NCI-H128 (cell line): ENCODE measurements around the gene MZT2A.
A peak's percentile ranks its signal among the peaks of the same experiment; 100 is the strongest.
"Not testable (repeated sequence)": the region's sequence is repeated elsewhere in the genome, so short reads cannot be mapped to it uniquely, and the experiment has no call there.

Source experiments
- DNase-seq: peaks from one replicate; lab custom pipeline; 2025; ENCODE audit not compliant: unreplicated experiment; lab: John Stamatoyannopoulos, UW

Gene MZT2A

DNA sequence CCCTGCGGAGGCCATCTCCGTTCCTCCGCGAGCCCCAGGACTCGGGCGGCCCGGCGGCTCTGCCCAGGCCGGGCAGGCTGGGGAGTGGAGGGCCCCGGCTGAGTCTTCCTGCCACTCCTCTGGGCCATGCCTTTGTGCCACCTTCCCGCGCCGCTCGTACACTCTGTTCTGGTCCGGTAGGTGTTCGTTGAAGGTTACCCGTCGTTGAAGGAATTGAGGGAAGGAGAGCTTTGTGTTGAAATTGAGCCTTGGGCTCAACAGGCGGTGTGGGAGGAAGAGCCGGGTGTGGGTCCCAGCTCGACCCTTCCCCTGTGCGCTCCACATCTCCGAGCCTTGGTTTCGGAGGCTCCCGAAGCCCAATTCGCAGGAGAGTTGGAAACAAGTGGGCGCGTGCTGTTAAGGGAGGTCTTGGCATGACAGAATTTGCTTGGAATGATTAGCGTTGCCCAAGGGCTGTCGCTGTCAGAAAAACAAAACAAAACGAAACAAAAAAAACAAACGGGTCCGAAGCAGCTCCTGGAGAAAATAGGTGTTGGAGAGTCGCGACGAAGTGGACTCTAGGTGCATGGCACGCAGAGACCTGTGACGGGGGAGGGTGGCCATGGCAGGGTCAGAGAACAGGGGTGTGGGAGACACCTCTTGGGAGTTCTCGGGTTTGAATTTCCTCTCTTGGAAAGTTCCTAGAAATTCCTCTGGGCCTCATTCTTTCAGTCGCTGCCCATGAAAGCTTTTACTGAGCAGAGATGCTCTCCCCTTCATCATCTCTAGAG, 1.2 kb upstream of the MZT2A start:
- no peak for DNase-seq

DNA sequence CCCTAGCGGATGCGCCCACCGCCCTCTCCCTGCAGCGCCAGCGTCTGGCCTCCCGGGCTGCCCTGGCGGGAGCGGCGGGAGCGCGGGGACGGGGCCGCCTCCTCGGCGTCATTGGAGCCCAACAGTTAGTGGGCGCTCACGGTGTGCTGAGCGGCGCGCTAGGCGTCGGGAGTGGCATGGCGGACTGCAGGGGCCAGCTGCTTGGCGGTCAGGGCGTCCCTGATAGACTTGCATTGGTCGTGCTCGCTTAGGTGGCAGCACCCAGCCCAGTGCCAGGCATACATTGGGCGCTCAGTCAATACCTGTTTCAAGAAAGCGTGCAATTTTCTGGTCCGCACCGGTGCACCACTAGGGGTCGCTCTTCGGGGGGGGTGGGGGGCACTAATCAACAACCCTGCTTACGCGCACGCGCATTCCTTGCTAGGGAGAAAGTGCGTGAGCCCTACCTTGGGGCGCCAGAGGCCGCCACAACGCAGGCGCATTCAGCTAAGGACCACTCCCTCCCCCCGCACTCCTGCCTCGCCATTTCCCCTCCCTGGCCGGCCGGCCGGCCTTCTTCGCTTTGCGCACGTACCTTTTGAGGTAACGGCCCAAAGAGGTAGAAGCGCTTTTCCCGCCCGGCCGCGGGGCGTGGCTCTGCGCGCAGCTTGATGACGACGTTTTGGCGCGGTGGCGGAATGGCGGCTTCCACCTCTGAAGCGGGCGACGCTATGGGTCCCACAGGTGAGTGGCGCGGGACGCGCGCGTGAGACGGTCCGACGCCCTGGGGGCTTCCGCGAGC, 411 bp upstream of the MZT2A start:
- DNase-seq: peak; percentile 59

DNA sequence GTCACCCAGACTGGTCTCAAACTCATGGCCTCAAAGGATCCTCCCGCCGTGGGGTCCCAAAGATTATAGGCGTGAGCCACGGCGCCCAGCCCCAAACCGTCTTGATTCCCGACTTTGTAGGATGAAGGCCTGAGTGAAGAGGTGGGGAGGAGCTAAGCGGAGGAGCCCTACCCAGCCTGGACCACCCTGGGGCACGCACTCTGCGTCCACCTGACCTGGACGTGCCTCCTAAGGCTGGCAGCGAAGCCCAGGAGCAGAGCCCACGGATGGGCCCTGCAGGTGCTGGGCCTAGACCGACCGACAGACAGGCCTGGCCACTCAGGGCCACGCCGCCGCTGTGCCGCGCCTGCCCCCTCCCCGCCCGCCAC, 744 bp downstream of the MZT2A start:
- DNase-seq: not testable (repeated sequence)

DNA sequence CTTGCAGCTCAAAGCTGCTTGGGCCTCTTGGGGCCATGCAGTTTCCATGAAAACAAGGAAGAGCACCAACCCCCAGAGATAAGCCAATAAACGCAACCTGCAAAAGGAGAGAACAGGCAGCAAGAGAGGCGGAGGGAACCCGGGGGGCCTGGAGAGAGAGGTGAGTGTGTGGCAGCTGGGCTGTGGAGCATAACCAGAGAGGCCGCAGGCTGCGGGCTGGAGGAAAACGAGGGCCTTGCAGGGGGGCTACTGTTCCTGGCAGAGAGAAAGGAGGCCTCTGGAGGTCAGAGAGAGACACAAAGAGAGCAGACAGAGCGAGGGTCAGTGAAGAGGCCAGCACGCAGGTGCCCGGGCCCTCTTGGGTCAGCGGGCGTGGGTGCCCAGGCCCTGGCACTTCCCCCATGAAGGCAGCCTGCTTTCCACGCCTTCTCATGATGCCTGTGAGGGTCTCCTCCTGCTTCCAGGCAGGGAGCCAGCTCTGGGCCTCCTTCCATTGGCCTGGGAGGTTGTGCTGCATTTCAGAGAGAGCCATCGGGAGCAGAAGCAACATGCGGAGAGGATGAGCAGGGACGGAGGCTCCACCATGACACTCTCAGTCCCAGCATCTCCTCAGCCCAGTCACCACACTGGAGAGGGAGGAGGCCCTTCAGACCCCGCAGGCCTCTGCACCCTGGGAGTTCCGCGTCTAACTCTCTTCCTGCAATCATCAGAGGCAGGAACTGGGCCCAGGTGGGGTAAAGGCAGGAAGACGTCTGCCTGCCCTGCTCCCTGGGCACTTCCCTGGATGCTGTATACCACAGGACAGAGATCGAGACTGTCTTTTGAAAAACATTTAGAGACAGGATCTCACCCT, 1.4 kb downstream of the MZT2A start:
- DNase-seq: not testable (repeated sequence)

DNA sequence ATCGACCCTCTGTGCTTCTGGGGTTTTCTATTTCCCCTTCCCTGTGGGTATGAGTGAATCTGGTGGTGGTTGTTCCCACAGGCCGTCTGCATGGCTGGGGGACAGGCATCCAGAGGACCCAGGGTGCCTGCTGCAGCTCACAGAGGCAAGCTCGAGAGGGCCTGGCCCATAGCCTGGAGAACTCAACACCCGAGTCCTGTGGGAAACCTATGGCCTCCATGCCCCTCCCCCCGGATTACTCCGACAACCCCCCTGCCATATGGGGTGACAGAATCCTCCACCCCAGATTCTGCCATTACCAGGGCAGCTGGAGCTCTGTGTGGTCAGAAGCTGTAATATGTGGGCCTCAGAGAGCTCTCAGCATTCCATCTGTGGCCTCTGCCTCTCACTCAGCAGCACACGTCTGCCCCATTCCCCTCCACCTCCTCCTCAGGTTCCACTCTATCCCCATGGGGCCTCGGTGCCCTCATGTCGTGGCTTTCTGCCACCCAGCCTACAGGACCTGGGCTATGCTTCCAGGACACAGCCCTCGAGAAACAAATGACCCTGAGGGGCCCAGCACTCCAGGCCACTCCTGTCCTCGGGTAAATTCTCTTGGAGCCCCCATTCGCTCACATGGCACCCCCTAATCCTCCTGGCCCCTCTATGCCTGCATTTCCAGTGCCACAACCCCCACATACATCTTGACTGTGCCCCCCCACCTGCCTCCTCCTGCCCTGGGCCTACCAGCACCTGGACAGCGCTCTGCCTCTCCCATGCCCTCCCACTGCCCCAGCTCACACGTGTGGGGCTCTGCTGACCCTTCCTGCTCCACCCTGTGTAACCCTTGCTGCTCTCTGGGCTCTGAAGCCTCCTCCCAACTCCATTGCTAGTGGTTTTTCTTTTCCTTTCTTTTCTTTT, 3.6 kb downstream of the MZT2A start:
- DNase-seq: no peak

DNA sequence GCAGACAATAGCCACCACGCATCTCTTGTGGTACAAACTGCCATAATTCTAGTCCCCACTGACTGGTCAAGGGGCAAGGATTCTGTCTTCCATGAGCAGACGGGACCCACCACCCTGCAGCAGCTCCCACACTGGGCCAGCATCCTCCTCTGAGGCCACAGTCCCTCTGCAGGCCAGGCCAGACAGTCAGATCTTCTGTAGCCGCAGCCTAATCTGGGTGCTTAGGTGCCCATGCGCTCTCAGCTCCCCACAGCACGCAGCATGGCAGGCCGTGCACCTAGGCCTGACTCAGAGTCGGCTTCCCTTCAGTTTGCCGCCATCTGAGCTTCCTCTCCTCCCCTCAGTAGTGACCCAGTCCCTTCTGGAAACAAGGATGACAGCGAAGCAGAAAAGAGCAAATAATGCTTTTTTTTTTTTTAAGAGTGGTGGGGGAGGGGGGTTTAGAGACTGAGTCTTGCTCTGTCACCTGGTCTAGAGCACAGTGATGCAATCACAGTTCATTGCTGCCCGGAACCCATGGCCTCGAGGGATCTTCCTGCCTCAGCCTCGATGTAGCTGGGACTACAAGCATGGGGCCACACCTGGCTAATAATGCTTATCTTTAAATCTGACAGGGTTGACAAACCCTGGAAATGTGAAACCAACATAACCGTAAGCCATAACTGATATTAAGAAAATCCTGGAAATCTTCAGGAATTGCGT, 5.8 kb downstream of the MZT2A start:
- DNase-seq: not testable (repeated sequence)

DNA sequence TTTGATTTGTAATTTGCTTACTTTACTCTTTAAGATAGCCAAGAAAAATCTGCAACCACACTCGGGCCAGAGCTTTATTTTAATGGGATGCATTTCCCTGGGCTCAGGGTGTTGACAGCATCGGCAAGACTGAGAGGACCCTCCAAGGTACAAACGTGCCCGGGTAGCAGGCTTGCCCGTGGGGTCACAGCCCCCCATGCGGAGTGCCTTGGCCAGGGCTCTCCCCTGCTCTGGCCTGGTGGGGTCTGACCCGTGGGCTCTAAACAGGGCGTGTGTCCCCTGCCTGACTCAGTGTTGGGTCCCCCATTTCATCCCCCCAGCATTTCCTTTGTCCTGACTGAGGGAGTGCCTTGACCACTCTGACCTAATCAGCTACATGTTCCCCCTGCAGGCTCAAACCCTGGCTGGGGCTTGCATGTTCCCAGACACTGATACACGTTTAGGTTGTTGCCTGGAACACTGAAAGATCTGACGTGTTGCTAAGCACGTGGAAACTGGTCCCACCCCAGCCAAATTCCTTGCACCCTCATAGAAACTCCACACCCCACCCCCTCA, 7.2 kb downstream of the MZT2A start:
- not testable (repeated sequence) for DNase-seq

DNA sequence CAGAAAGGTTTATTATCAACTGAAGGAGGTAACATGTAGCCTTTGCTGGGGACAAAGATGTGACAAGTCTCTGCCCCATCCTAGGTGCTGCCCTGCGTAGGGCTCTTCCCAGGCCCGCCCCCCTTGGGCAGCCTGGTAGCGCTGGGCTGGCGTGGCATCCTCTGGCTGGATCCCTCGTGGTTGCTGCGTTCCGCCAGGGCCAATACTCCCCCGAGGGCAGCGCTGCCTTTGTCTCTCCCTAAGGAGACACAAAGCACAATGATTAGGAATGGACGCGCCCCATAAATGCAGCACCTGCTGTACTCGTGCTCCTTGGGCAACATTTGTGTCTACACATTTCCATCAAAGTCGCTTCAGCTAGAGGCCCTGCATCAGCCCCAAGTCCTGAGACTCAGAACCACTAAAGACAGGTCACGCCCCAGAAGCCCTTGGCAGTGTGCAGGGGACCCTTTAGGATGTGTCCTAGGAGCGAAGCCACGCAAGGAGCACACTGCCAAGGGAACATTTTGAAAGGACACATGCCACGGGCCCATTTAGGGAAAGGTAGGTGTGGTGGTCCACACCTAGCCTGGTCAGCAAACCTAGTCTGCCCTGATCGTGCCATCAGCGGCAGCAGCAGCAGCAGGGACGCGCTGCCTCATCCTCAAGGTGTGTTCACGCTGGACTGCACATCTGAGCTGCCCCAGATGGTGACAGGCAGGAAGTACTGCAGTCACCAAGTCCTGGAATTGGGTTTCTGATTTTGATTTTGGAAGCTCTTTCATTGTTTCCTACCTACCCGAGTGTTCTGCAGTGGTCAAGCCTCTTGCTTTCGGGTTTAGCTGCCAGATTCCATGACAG, 8.0 kb downstream of the MZT2A start:
- not testable (repeated sequence) for DNase-seq

DNA sequence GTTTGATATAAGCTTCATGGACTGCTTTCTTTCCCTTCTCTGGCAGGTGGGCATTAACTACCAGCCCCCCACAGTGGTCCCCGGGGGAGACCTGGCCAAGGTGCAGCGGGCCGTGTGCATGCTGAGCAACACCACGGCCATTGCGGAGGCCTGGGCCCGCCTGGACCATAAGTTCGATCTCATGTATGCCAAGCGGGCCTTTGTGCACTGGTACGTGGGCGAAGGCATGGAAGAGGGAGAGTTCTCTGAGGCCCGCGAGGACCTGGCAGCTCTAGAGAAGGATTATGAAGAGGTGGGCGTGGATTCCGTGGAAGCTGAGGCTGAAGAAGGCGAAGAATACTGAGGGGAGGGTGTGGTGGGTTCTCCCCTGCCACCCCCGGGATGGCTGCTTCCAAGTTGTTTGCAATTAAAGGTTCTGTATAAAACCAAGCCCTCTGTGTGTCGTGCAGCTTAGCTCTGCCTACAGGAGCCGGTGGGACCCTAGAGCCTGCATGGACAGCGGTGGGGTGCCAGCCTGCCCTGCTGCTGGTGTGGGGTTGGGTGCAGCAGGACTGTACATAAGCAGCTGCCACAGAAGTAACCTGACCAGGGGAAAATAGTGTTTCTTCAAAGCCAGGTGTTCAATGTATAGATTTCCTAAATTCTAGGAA, 9.6 kb downstream of the MZT2A start:
- DNase-seq: not testable (repeated sequence)

DNA sequence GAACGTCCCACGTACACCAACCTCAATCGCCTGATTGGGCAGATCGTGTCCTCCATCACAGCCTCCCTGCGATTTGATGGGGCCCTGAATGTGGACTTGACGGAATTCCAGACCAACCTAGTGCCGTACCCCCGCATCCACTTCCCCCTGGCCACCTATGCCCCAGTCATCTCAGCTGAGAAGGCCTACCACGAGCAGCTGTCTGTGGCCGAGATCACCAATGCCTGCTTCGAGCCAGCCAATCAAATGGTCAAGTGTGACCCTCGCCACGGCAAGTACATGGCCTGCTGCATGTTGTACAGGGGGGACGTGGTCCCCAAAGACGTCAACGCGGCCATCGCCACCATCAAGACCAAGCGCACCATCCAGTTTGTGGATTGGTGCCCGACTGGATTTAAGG, 11.8 kb downstream of the MZT2A start:
- not testable (repeated sequence) for DNase-seq

DNA sequence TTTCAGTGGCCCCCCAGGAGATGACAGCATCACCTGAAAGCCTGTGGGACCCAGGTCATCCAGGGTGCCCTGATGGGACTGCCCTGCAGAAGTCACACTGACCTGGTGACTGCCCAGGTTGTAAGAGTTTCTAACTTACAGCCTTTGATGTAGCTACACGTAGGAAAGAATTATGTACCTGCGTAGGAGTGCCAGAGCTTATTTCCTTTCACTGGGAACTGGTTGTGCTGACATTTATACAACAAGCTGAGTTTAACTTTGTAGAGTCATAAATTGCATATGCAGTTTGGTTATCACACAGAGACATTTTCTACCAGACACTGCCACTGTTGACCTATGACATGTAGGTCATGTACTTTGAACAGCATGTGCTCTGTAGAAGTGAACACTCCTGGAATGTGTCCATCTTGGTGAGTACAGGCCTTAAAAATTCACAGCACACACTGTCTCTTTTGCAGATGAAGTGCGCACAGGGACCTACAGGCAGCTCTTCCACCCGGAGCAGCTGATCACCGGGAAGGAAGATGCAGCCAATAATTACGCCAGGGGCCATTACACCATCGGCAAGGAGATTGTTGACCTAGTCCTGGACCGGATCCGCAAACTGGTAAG, 13.2 kb downstream of the MZT2A start:
- DNase-seq: not testable (repeated sequence)

DNA sequence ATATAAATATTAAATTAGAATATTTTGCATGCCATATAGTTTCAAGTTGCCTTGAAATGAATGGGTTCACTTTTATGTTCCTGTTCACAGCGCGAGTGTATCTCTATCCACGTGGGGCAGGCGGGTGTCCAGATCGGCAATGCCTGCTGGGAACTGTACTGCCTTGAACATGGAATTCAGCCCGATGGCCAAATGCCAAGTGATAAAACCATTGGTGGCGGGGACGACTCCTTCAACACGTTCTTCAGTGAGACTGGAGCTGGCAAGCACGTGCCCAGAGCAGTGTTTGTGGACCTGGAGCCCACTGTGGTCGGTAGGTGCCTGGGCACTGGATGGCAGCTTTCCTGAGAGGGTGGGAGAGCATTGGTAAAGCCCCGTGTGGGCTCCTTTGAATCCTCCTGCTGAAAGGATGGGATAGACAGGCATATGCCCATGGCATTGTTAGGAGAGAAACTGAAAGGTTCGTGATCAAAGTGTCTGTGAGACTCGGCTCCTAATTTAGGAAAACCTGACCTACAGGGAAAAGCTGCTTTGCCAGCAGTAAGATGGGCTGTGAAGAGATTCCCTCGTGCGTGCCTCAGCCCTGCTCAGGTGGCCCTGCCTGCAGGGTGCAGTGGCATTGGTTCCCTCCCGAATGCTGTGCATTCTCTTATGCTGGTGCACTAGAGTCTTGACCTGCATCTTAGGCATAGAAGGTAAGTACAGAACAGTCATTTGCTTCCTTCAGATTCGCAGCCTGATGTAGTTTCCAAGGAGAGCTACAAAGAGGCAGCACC, 13.9 kb downstream of the MZT2A start:
- DNase-seq: not testable (repeated sequence)

DNA sequence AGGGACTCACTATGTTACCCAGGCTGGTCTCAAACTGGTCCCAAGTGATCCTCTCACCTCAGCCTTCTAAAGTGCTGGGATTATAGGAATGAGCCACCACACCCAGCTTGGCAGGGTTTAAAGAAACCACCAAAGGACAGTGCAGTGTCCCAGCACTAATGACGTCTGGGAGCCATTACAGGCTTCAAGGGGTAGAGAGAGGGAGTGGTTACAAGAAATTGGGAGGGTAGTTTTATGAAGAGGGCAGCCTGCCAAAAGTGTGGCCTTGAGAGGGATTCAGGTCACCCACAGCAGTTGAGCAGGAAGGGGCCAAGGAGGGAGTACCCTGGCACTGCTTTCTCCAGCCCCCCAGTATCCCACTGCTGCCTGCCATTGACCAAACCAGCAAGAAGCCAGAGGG, 15.0 kb downstream of the MZT2A start:
- DNase-seq: not testable (repeated sequence)

DNA sequence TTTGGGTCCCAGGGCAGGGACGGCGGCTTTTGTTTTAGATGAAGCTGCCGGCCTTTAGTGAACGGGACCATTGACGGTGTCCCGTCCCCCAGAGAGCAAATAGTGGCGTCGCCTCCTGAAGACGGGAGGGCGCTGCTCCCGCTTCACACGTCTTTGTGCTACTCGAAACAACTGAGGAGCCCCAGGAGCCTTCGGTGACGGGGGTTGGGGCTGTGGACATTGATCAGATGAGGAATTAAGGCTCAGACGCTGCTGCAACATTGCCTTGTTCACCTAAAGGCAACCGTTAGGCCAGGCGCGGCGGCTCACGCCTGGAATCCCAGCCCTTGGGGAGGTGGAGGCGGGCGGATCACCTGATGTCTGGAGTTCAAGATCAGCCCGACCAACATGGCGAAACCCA, 15.8 kb downstream of the MZT2A start:
- DNase-seq: not testable (repeated sequence)

DNA sequence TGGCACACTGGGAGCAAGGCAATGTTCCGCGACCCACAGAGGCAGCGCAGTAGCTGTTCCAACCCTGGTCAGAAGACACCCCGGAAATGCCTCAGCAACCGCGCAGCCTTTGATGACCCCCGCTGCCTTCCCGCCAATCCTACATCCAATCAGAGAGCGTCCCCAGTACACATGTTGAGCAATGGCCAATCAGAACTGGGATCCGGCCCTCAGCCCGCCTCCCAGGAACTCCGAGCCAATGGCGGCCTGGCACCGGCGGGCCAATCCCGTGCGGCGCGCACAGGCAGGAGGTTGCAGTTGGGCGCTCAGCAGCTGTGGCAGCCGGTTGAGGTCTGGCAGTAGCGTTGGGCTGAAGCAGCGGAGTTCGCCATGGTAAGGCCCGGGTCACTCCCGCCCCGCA, 16.4 kb downstream of the MZT2A start, which contains the start of gene TUBA3D:
TUBA3D (plus strand) TSS at position 289 of the 400 bp plus-strand sequence; CDS start at position 370, 81 bp downstream.
- no peak for DNase-seq

DNA sequence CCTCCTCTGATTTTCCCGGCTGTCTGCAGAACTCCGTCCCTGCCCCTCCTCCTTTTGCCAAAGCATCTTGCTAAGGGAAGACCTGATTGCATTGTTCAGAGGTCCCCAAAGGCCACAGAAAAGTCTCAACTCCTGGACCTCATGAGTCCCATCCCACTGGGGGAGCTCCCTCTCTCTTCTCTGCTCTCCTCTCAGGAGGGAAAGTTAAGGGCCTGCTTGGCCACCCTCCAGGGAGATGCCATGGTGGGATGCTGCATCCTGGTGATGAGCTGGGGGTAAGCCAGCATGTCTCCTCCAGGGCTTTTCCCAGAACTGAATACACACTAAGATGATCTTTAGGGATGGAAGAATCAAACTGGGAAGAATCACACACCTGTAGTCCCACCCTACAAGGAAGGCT, 18.9 kb downstream of the MZT2A start:
- DNase-seq: not testable (repeated sequence)

DNA sequence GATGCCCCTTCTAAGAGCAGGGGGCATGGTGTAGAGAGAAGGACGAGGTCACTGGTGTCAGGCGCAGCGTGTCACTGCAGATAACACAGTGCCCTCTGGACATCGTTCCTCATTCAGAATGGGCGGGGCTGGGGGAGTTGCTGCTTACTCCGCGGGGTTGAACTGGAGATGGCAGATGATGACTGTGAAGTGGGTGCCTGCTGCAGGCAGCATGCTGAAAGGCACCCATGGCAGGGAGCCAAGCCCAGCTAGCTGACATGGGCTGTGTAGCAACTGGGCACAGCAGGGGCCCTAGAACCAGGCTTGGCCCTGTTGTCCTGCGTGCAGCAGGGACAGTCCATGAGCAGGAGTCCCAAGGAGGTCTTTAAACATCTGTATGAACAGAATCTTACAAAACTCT, 20.6 kb downstream of the MZT2A start:
- not testable (repeated sequence) for DNase-seq
